HepG2 (cell line): ENCODE measurements around the gene CASP4. TPM values are rescaled to one million over a fixed set of nuclear protein-coding genes. Genes with fewer than 3 reads are reported as not detected.

Source experiments
- BRF2 ChIP-seq: sonication (generic); formaldehyde crosslinking; IDR thresholded peaks from 2 replicates; pipeline ENCODE4 v1.8.1; 2022; ENCODE audit warnings: mild to moderate bottlenecking, missing genetic modification reagents
- FOXO1 ChIP-seq: sonication (generic); formaldehyde crosslinking; IDR thresholded peaks from 2 replicates; pipeline ENCODE4 v1.4.0; 2020; ENCODE audit warnings: missing genetic modification reagents
- KAT7 ChIP-seq: IDR thresholded peaks from 2 replicates; pipeline ENCODE4 v1.6.1; 2018; ENCODE audit warnings: borderline replicate concordance, missing compliant biosample characterization
- KDM2A ChIP-seq: sonication (generic); formaldehyde crosslinking; IDR thresholded peaks from 2 replicates; pipeline ENCODE4 v1.4.0; 2020; ENCODE audit warnings: low read depth, missing genetic modification reagents, borderline replicate concordance
- KLF9 ChIP-seq: IDR thresholded peaks from 2 replicates; pipeline ENCODE4 v1.6.1; 2016; ENCODE audit warnings: low read depth
- MBD4 ChIP-seq: IDR thresholded peaks from 2 replicates; pipeline ENCODE4 v1.6.1; 2012; ENCODE audit warnings: low read length, inconsistent platforms, borderline replicate concordance
- MTA3 ChIP-seq: sonication (generic); formaldehyde crosslinking; IDR thresholded peaks from 2 replicates; pipeline ENCODE4 v1.4.0; 2020; ENCODE audit warnings: missing genetic modification reagents
- NCOA1 ChIP-seq: sonication (generic); formaldehyde crosslinking; IDR thresholded peaks from 2 replicates; pipeline ENCODE4 v1.9.0; 2021; ENCODE audit warnings: missing genetic modification reagents
- PAWR ChIP-seq: sonication (generic); formaldehyde crosslinking; IDR thresholded peaks from 2 replicates; pipeline ENCODE4 v1.4.0; 2020; ENCODE audit warnings: missing genetic modification reagents, mild to moderate bottlenecking, borderline replicate concordance
- POLR2A ChIP-seq, 2 experiments: IDR thresholded peaks; 2 replicates each; pipeline ENCODE4 v1.6.1; 2011; ENCODE audit warnings: low read depth in 2 of 2, low read length in 2 of 2, mild to moderate bottlenecking in 1 of 2, moderate library complexity in 1 of 2; ENCODE audit not compliant: insufficient read depth in 1 of 2
- SP140L ChIP-seq: sonication (generic); formaldehyde crosslinking; IDR thresholded peaks from 2 replicates; pipeline ENCODE4 v1.4.0; 2020; ENCODE audit warnings: missing genetic modification reagents, borderline replicate concordance
- TEAD3 ChIP-seq: optimal IDR thresholded peaks from 2 replicates; pipeline ENCODE3; 2016; ENCODE audit warnings: borderline replicate concordance
- ZEB1 ChIP-seq: IDR thresholded peaks from 2 replicates; pipeline ENCODE4 v1.6.1; 2012; ENCODE audit warnings: mild to moderate bottlenecking, low read depth, inconsistent platforms; ENCODE audit not compliant: insufficient replicate concordance
- ZMYM3 ChIP-seq: sonication (generic); formaldehyde crosslinking; IDR thresholded peaks from 2 replicates; pipeline ENCODE4 v1.5.1; 2020; ENCODE audit warnings: mild to moderate bottlenecking, missing genetic modification reagents
- ZNF12 ChIP-seq: sonication (generic); formaldehyde crosslinking; IDR thresholded peaks from 2 replicates; pipeline ENCODE4 v1.5.0; 2020; ENCODE audit warnings: missing genetic modification reagents
- ZNF292 ChIP-seq: sonication (generic); formaldehyde crosslinking; IDR thresholded peaks from 2 replicates; pipeline ENCODE4 v1.8.1; 2022; ENCODE audit warnings: mild to moderate bottlenecking, low read depth, missing genetic modification reagents, borderline replicate concordance
- ZNF607 ChIP-seq: sonication (generic); formaldehyde crosslinking; IDR thresholded peaks from 2 replicates; pipeline ENCODE4 v1.5.1; 2020; ENCODE audit warnings: missing genetic modification reagents, mild to moderate bottlenecking, borderline replicate concordance
- ZNF878 ChIP-seq: sonication (generic); formaldehyde crosslinking; IDR thresholded peaks from 2 replicates; pipeline ENCODE4 v1.8.1; 2023; ENCODE audit warnings: mild to moderate bottlenecking, missing genetic modification reagents, moderate library complexity
- polyA plus RNA-seq, 8 experiments: library from polyadenylated mRNA; depleted of rRNA in 3 of 8; stranded (reverse) in 7 of 8; unstranded in 1 of 8; fragments of >200 nt; fragmentation: Illumina TruSeq in 4 of 8; extraction: Trizol in 4 of 8; gene quantifications; 2 replicates each; pipeline versions ENCODE4 v1.2.1 to v1.2.3, GENCODE V29; 2011 to 2016; ENCODE audit warnings: low read depth in 4 of 8, missing spikeins in 1 of 8, mixed read lengths in 1 of 8; ENCODE audit not compliant: insufficient read depth in 1 of 8
- total RNA-seq, 5 experiments: library from RNA; depleted of rRNA; stranded (reverse); fragments of >200 nt; fragmentation: Illumina TruSeq; extraction: Trizol; gene quantifications; 2 replicates each; pipeline ENCODE4 v1.2.3, GENCODE V29; 2016; ENCODE audit warnings: low read depth in 1 of 5
- TF ChIP-seq, protein P1 (sequence below), 2 experiments: sonication (generic) in 1 of 2; formaldehyde crosslinking in 1 of 2; IDR thresholded peaks; 2 replicates each; pipeline versions ENCODE4 v1.4.0 to v1.6.1; 2016 to 2020; ENCODE audit warnings: borderline replicate concordance in 1 of 2, low read depth in 1 of 2, mild to moderate bottlenecking in 1 of 2, missing genetic modification reagents in 1 of 2
- TF ChIP-seq, protein P2 (sequence below): sonication (generic); formaldehyde crosslinking; IDR thresholded peaks from 2 replicates; pipeline ENCODE4 v1.5.0; 2020; ENCODE audit warnings: missing genetic modification reagents, mild to moderate bottlenecking, borderline replicate concordance
- TF ChIP-seq, protein P3 (sequence below), 2 experiments: fragments of 450-650 bp in 1 of 2; sonication (generic) in 1 of 2; formaldehyde crosslinking; IDR thresholded peaks; 2 replicates each; pipeline versions ENCODE4 v1.5.0 to v1.8.0; 2020 to 2022; ENCODE audit warnings: mild to moderate bottlenecking in 1 of 2, missing genetic modification reagents in 1 of 2

Gene CASP4
- total and polyA plus RNA-seq, 2 of the 13 experiments (the other 11 are each of a cell fraction or from before 2014, with no cell fraction given): 56.4 to 69.8 TPM

DNA sequence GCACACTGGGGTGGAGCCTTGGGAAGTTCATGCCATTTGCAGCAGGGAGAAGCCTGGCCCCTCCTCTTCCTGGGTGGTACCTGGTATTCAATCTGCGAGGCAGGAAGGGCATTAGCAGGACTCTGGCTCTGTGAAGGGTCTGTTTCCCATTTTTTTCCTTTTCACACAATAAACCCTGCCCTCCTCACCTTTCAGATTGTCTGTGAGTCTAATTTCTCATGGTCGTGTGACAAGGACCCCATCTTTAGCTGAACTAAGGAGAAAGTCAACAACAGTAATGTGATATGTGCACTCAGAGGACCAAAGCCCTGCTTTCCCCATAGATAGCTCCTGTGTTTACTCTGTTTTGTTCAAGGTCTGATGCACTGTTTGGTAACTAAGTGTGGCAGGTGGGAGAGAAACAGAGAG, 26.6 kb upstream of the CASP4 start (continued):
- peak; percentile 88 for TF ChIP-seq FOXO1 (CRISPR knock-in tag)
- TF ChIP-seq KAT7 (CRISPR knock-in tag): 0 out of 2 replicates have a peak, but pooled peaks have one; percentile 22
- TF ChIP-seq ZNF292 (CRISPR knock-in tag): 0 out of 2 replicates have a peak, but pooled peaks have one; percentile 45
- no peak for TF ChIP-seq SP140L (CRISPR knock-in tag)
- TF ChIP-seq ZNF878 (CRISPR knock-in tag): no peak; the same call in 1 of the 2 replicates
- TF ChIP-seq POLR2A (IDR thresholded peaks at IDR 0.05; ENCODE audit: insufficient read depth in 1 of 2, low read depth in 2 of 2, low read length in 2 of 2): peak in 1 of 2 experiments; percentile 29; a peak in 1 of 4 replicates
- TF ChIP-seq NCOA1 (CRISPR knock-in tag): no peak
- TF ChIP-seq, protein P1, sequence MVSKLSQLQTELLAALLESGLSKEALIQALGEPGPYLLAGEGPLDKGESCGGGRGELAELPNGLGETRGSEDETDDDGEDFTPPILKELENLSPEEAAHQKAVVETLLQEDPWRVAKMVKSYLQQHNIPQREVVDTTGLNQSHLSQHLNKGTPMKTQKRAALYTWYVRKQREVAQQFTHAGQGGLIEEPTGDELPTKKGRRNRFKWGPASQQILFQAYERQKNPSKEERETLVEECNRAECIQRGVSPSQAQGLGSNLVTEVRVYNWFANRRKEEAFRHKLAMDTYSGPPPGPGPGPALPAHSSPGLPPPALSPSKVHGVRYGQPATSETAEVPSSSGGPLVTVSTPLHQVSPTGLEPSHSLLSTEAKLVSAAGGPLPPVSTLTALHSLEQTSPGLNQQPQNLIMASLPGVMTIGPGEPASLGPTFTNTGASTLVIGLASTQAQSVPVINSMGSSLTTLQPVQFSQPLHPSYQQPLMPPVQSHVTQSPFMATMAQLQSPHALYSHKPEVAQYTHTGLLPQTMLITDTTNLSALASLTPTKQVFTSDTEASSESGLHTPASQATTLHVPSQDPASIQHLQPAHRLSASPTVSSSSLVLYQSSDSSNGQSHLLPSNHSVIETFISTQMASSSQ (IDR thresholded peaks at IDR 0.05; ENCODE audit: low read depth): no peak
- TF ChIP-seq, protein P1 (CRISPR knock-in tag; IDR thresholded peaks at IDR 0.05; ENCODE audit: borderline replicate concordance): peak; percentile 49; the same call in 1 of the 2 replicates
- TF ChIP-seq ZNF607 (CRISPR knock-in tag): 0 out of 2 replicates have a peak, but pooled peaks have one; percentile 46
- TF ChIP-seq BRF2: peak; percentile 41; the same call in 1 of the 2 replicates
- peak; percentile 82 for TF ChIP-seq TEAD3
- TF ChIP-seq, protein P2, sequence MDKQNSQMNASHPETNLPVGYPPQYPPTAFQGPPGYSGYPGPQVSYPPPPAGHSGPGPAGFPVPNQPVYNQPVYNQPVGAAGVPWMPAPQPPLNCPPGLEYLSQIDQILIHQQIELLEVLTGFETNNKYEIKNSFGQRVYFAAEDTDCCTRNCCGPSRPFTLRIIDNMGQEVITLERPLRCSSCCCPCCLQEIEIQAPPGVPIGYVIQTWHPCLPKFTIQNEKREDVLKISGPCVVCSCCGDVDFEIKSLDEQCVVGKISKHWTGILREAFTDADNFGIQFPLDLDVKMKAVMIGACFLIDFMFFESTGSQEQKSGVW: no peak
- TF ChIP-seq KLF9: no peak
- TF ChIP-seq KDM2A (CRISPR knock-in tag): 0 out of 2 replicates have a peak, but pooled peaks have one; percentile 33
- TF ChIP-seq ZMYM3 (CRISPR knock-in tag): no peak
- no peak for TF ChIP-seq PAWR
- peak; percentile 47; the same call in 1 of the 2 replicates for TF ChIP-seq ZNF12 (CRISPR knock-in tag)
- no peak for TF ChIP-seq ZEB1
- TF ChIP-seq MTA3 (CRISPR knock-in tag): no peak
- TF ChIP-seq MBD4: peak; percentile 64; the same call in 1 of the 2 replicates
- TF ChIP-seq, protein P3, sequence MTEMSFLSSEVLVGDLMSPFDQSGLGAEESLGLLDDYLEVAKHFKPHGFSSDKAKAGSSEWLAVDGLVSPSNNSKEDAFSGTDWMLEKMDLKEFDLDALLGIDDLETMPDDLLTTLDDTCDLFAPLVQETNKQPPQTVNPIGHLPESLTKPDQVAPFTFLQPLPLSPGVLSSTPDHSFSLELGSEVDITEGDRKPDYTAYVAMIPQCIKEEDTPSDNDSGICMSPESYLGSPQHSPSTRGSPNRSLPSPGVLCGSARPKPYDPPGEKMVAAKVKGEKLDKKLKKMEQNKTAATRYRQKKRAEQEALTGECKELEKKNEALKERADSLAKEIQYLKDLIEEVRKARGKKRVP (CRISPR knock-in tag; IDR thresholded peaks at IDR 0.05): peak in 1 of 2 experiments; percentile 65; a peak in 2 of 4 replicates
